GM21447 (cell line): ENCODE results near the gene FGD4.
A peak's percentile ranks its signal among the peaks of the same experiment; 100 is the strongest.
"Not testable (repeated sequence)": the region's sequence is repeated elsewhere in the genome, so short reads cannot be mapped to it uniquely, and the experiment has no call there.

ENCODE experiments used
- ATAC-seq: cut with Tn5 transposase; IDR thresholded peaks from one replicate; pipeline ENCODE4 v1.9.1; 2021; ENCODE audit not compliant: unreplicated experiment

The FGD4 gene

GRCh38 chr12:32551058-32551457 lies 151.7 kb downstream of the FGD4 start:
- ATAC-seq, result no peak

GRCh38 chr12:32558903-32559302 lies 159.5 kb downstream of the FGD4 start:
- peak; percentile 98 for ATAC-seq

GRCh38 chr12:32559434-32559833 lies 160.1 kb downstream of the FGD4 start:
- no peak for ATAC-seq

DNA sequence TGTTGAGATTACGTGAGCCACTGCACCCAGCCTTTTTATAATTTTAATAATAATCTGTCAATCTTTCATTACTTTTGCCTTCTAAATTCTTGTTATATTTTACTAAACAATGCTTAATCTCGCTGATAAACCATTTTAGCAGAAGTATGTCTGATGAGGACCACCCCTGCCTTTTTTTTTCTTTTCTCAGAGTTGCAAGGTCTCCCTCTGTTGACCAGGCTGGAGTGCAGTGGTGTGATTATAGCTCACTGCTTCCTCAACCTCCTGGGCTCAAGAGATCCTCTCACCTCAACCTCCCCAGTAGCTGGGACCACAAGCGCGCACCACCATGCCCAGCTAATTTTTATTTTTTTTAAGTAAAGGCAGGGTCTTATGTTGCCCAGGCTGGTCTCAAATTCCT lies 161.2 kb downstream of the FGD4 start:
- ATAC-seq, result no peak

DNA sequence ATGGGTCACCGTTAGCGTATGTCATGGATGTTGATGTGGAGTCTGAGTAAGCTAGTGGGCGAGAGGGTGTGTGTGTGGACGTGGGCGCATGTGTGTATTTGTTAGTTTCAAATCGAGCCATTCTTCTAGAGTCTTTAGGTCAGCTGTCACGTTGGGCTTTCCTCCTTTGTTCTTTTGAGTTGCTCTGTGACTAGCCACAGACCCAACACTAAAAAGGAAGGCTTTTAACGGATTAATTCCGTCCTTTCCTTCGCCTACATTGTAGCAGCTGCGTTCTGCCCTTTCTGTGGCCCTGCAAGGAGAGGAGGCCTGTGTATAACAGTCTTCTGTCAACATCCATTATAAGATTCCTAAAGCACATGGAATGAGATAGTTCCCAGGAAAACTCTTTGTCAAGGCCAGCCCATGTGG lies 162.6 kb downstream of the FGD4 start:
- no peak for ATAC-seq

GRCh38 chr12:32562413-32562812 lies 163.1 kb downstream of the FGD4 start:
- ATAC-seq, result not testable (repeated sequence)

GRCh38 chr12:32566663-32567295 lies 167.4 kb downstream of the FGD4 start:
- no peak for ATAC-seq

DNA sequence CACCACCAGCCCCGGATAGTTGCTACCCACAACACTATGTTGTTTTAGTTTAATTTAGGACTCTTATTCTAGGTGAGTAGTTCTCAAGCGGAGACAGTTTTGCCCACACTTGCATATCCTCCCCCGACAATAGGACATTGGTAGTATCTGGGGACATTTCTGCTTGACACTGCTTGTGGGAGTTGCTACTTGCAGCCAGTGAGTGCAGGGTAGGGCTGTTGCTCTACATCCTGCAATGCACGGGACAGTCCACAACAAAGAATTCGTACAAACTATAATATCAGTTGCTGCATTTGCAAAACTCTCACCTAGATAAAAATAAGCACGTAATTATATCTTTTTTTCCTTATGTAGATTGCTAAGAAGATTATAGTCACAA lies 167.9 kb downstream of the FGD4 start:
- ATAC-seq, result no peak

DNA sequence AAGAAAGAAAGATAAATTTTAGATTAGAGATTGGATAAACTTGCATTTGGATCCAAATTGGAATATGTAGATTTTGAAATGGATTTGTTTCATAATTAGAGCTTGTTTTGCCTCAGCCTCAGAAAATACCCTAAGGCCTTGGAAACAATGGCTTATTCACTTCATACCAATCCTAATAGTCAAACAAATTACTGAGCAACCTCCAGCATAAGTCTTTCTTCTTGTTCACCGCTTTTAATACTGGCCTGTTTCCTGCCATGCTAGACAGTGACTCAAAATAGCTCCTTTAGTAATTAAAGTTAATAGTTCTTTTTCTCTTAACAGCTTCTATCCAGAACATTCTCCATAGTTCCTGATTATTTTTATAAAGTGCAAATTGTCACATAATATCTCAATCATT lies 168.9 kb downstream of the FGD4 start:
- ATAC-seq, result no peak

- no peak for ATAC-seq
These were observed 169.9 kb downstream of the FGD4 start for GRCh38 chr12:32569259-32569658.

DNA sequence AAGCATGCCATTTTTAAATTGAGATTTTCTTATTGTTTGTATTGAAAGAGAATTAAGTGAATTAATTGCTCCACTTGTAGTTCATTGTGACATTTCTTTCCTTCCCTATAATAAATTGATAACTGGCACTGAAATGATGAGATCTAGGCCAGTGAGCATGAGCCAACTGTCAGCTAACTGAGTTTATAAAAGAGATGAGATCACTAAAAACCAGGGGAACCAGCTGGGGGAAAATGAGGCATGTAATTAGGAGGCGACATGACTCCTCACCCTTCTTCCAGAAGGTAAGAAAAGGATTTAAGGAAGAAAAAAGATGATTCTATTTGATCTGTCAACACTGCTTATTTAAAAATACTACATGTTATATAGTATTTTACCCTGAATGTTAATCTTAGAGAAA lies 175.2 kb downstream of the FGD4 start:
- no peak for ATAC-seq

DNA sequence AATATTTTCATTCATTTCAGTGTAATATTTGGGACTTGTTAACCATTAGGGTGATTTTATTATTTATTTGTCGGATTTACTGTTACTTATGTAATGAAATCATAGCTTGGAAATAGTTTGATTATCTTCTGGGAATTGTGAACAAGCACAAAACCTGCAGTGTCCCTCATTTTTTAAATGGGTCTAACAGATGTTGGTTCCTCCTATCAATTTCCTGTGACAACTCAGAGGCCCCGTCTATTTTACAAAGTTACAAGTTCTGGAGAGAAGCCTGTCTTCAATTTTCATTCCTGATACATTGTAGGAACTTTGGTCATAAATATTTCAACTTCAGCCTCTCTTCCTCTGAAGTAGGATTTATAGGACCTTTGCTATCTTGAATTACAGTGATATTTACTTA lies 178.0 kb downstream of the FGD4 start:
- ATAC-seq, result no peak

DNA sequence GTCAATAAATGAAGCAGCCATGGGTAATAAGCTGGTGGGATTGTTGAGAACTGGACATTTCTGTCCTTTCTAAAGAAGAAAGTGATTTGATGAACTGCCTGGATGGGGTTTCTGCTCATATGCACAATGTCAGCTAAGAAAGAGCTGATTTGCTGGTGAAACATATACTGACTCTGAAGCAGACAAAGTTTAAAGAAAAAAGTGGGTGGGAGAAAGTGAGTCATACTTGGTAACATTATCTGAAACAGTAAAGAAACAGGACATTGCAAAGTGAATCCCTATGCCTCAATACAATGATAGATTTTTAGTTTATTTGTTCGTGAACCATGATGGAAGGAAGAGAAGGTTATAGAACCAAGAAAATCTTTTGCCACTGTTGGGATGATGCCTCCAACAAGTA lies 184.2 kb downstream of the FGD4 start:
- no peak for ATAC-seq

- ATAC-seq, result no peak
These were observed 186.3 kb downstream of the FGD4 start for GRCh38 chr12:32585680-32586079.

- ATAC-seq, result no peak
These were observed 187.0 kb downstream of the FGD4 start for GRCh38 chr12:32586390-32586789.

- no peak for ATAC-seq
These were observed 188.5 kb downstream of the FGD4 start for GRCh38 chr12:32587581-32588495.

- ATAC-seq, result no peak
These were observed 189.2 kb downstream of the FGD4 start for GRCh38 chr12:32588604-32589003.

- no peak for ATAC-seq
These were observed 190.0 kb downstream of the FGD4 start for GRCh38 chr12:32589165-32589865.

GRCh38 chr12:32595251-32595650 lies 195.9 kb downstream of the FGD4 start:
- ATAC-seq, result no peak

DNA sequence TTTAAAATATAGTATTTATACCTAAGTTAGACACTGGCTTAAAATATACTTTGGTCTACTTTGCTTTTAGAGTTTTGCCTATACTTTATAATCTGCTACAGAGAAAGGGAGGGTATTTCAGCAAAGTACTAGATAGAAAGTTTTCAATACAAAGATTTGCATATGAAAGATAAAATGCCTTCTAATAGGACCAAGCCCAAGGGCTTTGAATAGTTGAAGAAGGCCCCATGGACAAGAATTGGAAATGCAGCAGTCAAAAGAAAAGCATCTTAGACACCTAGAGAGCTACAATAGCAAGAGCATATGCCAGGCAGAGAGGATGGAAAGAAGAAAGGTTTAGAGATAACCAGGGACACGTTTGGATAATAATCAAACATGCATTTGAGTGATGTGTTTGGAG lies 196.7 kb downstream of the FGD4 start:
- no peak for ATAC-seq

DNA sequence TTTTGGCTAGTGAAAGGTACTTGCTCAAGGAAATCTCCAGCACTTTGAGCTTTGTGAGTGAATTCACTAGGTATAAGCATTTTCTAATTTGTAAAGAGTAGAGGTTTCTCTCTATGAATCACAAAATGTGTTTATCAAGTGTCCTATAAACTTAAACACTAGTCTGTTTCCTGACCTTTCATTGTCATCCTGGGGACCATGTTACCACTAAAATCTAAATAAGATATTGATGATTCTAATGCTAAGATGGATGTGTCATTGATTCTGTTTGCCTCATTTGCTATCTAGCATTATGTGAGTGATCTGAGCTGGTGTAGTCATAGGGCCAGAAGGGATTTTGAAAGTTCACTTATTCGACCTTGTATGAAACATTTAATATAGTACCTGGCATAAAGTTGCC lies 199.3 kb downstream of the FGD4 start:
- ATAC-seq, result no peak

GRCh38 chr12:32600681-32601080 lies 201.3 kb downstream of the FGD4 start:
- no peak for ATAC-seq
